Measurements from ENCODE around the gene PCDHA7.
"Not testable (repeated sequence)": the region's sequence is repeated elsewhere in the genome, so short reads cannot be mapped to it uniquely, and the experiment has no call there.

Gene PCDHA7

GRCh38 chr5:140875085-140876065, 41.3 kb downstream of the PCDHA7 start, which contains the start of gene PCDHA12:
Gene PCDHA12 (plus strand): TSS chr5:140875308. CDS start chr5:140875473, 165 bp downstream.
- TF ChIP-seq CTCF (conservative IDR thresholded peaks at IDR 0.05; ENCODE audit: low read depth, low read length), result no peak

GRCh38 chr5:140876541-140877261, 42.6 kb downstream of the PCDHA7 start:
- DNase-seq (ENCODE audit: low read depth); H3K4me3 ChIP-seq (ENCODE audit: low read depth, low read length): not testable (repeated sequence)

More at GRCh38 chr5:140875085-140876065, 41.3 kb downstream of the PCDHA7 start, which contains the start of gene PCDHA12:
- H3K4me3 ChIP-seq (ENCODE audit: low read depth, low read length), result no peak within 1 kb of the TSS
- no peak for DNase-seq (ENCODE audit: low read depth)

- DNase-seq (ENCODE audit: low read depth), result no peak
- TF ChIP-seq CTCF (conservative IDR thresholded peaks at IDR 0.05; ENCODE audit: low read depth, low read length), result no peak
- H3K4me3 ChIP-seq (ENCODE audit: low read depth, low read length), result no peak overlapping the region
Measured at GRCh38 chr5:140877262-140877581, 43.2 kb downstream of the PCDHA7 start.

GRCh38 chr5:140881889-140882590, 48.0 kb downstream of the PCDHA7 start, which contains the start of gene PCDHA13:
Gene PCDHA13 (plus strand): TSS chr5:140882124. CDS start chr5:140882269, 145 bp downstream.
- DNase-seq (ENCODE audit: low read depth), result no peak
- H3K4me3 ChIP-seq (ENCODE audit: low read depth, low read length), result no peak within 1 kb of the TSS
- no peak for TF ChIP-seq CTCF (conservative IDR thresholded peaks at IDR 0.05; ENCODE audit: low read depth, low read length)

- TF ChIP-seq CTCF (conservative IDR thresholded peaks at IDR 0.05; ENCODE audit: low read depth, low read length), result no peak
- H3K4me3 ChIP-seq (ENCODE audit: low read depth, low read length), result no peak overlapping the region
- no peak for DNase-seq (ENCODE audit: low read depth)
Measured at GRCh38 chr5:140882591-140882899, 48.5 kb downstream of the PCDHA7 start.

- no peak for TF ChIP-seq CTCF (conservative IDR thresholded peaks at IDR 0.05; ENCODE audit: low read depth, low read length)
- DNase-seq (ENCODE audit: low read depth), result no peak
- H3K4me3 ChIP-seq (ENCODE audit: low read depth, low read length), result no peak overlapping the region
Measured at GRCh38 chr5:140883373-140883772, 49.3 kb downstream of the PCDHA7 start.
